ENCODE measurements around the gene ZNG1A.
"Not testable (repeated sequence)": the region's sequence is repeated elsewhere in the genome, so short reads cannot be mapped to it uniquely, and the experiment has no call there.

Gene ZNG1A

DNA sequence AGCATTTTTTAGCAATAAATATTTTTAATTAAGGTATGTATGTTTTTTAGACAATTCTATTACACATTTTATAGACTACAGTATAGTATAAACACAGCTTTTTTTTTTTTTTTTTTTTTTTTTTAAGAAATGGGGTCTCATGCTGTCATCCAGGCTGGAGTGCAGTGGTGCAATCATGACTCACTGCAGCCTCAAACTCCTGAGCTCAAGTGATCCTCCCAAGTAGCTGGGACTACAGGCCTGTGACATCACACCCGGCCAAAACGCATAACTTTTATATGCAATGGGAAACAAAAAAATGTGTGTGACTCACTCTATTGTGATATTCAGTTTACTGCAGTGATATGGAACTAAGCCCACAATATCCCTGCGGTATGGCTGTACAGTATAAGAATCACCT is 9.1 kb downstream of the ZNG1A start:
- not testable (repeated sequence) for H3K4me1 ChIP-seq (ENCODE audit: control insufficient read depth, low read depth, low read length); H3K4ac ChIP-seq (ENCODE audit: low read depth, low read length); H3K27me3 ChIP-seq (ENCODE audit: insufficient read depth, low read length, poor library complexity); H3K56ac ChIP-seq (ENCODE audit: low read length); H3K36me3 ChIP-seq (ENCODE audit: control insufficient read depth, insufficient read depth, low read length); H2BK15ac ChIP-seq (replicated peaks; ENCODE audit: low read depth); H4K5ac ChIP-seq (ENCODE audit: low read length); H3K9ac ChIP-seq (ENCODE audit: low read length); H3K27ac ChIP-seq (ENCODE audit: low read depth, low read length); H2BK5ac ChIP-seq (ENCODE audit: low read length); H3K79me2 ChIP-seq (ENCODE audit: control insufficient read depth, insufficient read depth, low read length); H4K8ac ChIP-seq (ENCODE audit: low read depth, low read length); DNase-seq; H3K79me1 ChIP-seq (ENCODE audit: low read length); H3K4me2 ChIP-seq (ENCODE audit: low read length); H3K23ac ChIP-seq (ENCODE audit: low read length); H3K18ac ChIP-seq (ENCODE audit: low read length); H2BK120ac ChIP-seq (ENCODE audit: low read depth, low read length); H3K4me3 ChIP-seq (ENCODE audit: low read length); H2AK5ac ChIP-seq (ENCODE audit: low read length)
- WGBS (ENCODE audit: extremely low coverage, insufficient coverage, low lambda C conversion rate): no CpG with 5 or more reads among the region's 3 CpGs

- H4K8ac ChIP-seq (ENCODE audit: low read depth, low read length); H3K4me2 ChIP-seq (ENCODE audit: low read length); H3K79me1 ChIP-seq (ENCODE audit: low read length); H2BK15ac ChIP-seq (replicated peaks; ENCODE audit: low read depth); H2BK120ac ChIP-seq (ENCODE audit: low read depth, low read length); H2BK5ac ChIP-seq (ENCODE audit: low read length); H3K4ac ChIP-seq (ENCODE audit: low read depth, low read length); H3K27ac ChIP-seq (ENCODE audit: low read depth, low read length); H3K23ac ChIP-seq (ENCODE audit: low read length); H3K36me3 ChIP-seq (ENCODE audit: control insufficient read depth, insufficient read depth, low read length); H3K18ac ChIP-seq (ENCODE audit: low read length); H3K56ac ChIP-seq (ENCODE audit: low read length); H3K27me3 ChIP-seq (ENCODE audit: insufficient read depth, low read length, poor library complexity); H3K4me1 ChIP-seq (ENCODE audit: control insufficient read depth, low read depth, low read length); H3K4me3 ChIP-seq (ENCODE audit: low read length); H2AK5ac ChIP-seq (ENCODE audit: low read length); H4K5ac ChIP-seq (ENCODE audit: low read length); DNase-seq; H3K79me2 ChIP-seq (ENCODE audit: control insufficient read depth, insufficient read depth, low read length); H3K9ac ChIP-seq (ENCODE audit: low read length): not testable (repeated sequence)
- no CpG with 5 or more reads among the region's 1 CpG for WGBS (ENCODE audit: extremely low coverage, insufficient coverage, low lambda C conversion rate)
Measured at GRCh38 chr9:159871-160270, 19.0 kb downstream of the ZNG1A start.

GRCh38 chr9:151173-151572 is 27.7 kb downstream of the ZNG1A start:
- H3K36me3 ChIP-seq (ENCODE audit: control insufficient read depth, insufficient read depth, low read length); H3K9ac ChIP-seq (ENCODE audit: low read length); H2BK15ac ChIP-seq (replicated peaks; ENCODE audit: low read depth); H3K56ac ChIP-seq (ENCODE audit: low read length); H3K79me2 ChIP-seq (ENCODE audit: control insufficient read depth, insufficient read depth, low read length); H3K4me1 ChIP-seq (ENCODE audit: control insufficient read depth, low read depth, low read length); H2BK120ac ChIP-seq (ENCODE audit: low read depth, low read length); H3K4me2 ChIP-seq (ENCODE audit: low read length); H3K23ac ChIP-seq (ENCODE audit: low read length); H3K27ac ChIP-seq (ENCODE audit: low read depth, low read length); H3K79me1 ChIP-seq (ENCODE audit: low read length); H4K5ac ChIP-seq (ENCODE audit: low read length); DNase-seq; H3K4me3 ChIP-seq (ENCODE audit: low read length); H3K27me3 ChIP-seq (ENCODE audit: insufficient read depth, low read length, poor library complexity); H2AK5ac ChIP-seq (ENCODE audit: low read length); H3K18ac ChIP-seq (ENCODE audit: low read length); H2BK5ac ChIP-seq (ENCODE audit: low read length); H4K8ac ChIP-seq (ENCODE audit: low read depth, low read length); H3K4ac ChIP-seq (ENCODE audit: low read depth, low read length): not testable (repeated sequence)

DNA sequence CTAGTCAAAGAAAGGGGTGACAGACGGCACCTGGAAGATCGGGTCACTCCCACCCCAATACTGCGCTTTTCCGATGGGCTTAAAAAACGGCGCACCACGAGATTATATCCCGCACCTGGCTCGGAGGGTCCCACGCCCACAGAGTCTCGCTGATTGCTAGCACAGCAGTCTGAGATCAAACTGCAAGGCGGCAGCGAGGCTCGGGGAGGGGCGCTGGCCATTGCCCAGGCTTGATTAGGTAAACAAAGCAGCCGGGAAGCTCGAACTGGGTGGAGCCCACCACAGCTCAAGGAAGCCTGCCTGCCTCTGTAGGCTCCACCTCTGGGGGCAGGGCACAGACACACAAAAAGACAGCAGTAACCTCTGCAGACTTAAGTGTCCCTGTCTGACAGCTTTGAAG is 39.0 kb downstream of the ZNG1A start:
- not testable (repeated sequence) for H3K18ac ChIP-seq (ENCODE audit: low read length); H3K79me2 ChIP-seq (ENCODE audit: control insufficient read depth, insufficient read depth, low read length); H3K36me3 ChIP-seq (ENCODE audit: control insufficient read depth, insufficient read depth, low read length); H3K4me3 ChIP-seq (ENCODE audit: low read length); H2AK5ac ChIP-seq (ENCODE audit: low read length); H3K9ac ChIP-seq (ENCODE audit: low read length); H3K4me1 ChIP-seq (ENCODE audit: control insufficient read depth, low read depth, low read length); H2BK120ac ChIP-seq (ENCODE audit: low read depth, low read length); DNase-seq; H3K27ac ChIP-seq (ENCODE audit: low read depth, low read length); H3K79me1 ChIP-seq (ENCODE audit: low read length); H3K4me2 ChIP-seq (ENCODE audit: low read length); H4K5ac ChIP-seq (ENCODE audit: low read length); H4K8ac ChIP-seq (ENCODE audit: low read depth, low read length); H2BK15ac ChIP-seq (replicated peaks; ENCODE audit: low read depth); H3K4ac ChIP-seq (ENCODE audit: low read depth, low read length); H3K56ac ChIP-seq (ENCODE audit: low read length); H2BK5ac ChIP-seq (ENCODE audit: low read length); H3K27me3 ChIP-seq (ENCODE audit: insufficient read depth, low read length, poor library complexity); H3K23ac ChIP-seq (ENCODE audit: low read length)
- no CpG with 5 or more reads among the region's 17 CpGs for WGBS (ENCODE audit: extremely low coverage, insufficient coverage, low lambda C conversion rate)

- H2AK5ac ChIP-seq (ENCODE audit: low read length); H4K8ac ChIP-seq (ENCODE audit: low read depth, low read length); DNase-seq; H3K27ac ChIP-seq (ENCODE audit: low read depth, low read length); H3K4me2 ChIP-seq (ENCODE audit: low read length); H3K23ac ChIP-seq (ENCODE audit: low read length); H2BK5ac ChIP-seq (ENCODE audit: low read length); H2BK120ac ChIP-seq (ENCODE audit: low read depth, low read length); H4K5ac ChIP-seq (ENCODE audit: low read length); H3K4ac ChIP-seq (ENCODE audit: low read depth, low read length); H2BK15ac ChIP-seq (replicated peaks; ENCODE audit: low read depth); H3K36me3 ChIP-seq (ENCODE audit: control insufficient read depth, insufficient read depth, low read length); H3K4me1 ChIP-seq (ENCODE audit: control insufficient read depth, low read depth, low read length); H3K4me3 ChIP-seq (ENCODE audit: low read length); H3K56ac ChIP-seq (ENCODE audit: low read length); H3K9ac ChIP-seq (ENCODE audit: low read length); H3K79me2 ChIP-seq (ENCODE audit: control insufficient read depth, insufficient read depth, low read length); H3K18ac ChIP-seq (ENCODE audit: low read length); H3K79me1 ChIP-seq (ENCODE audit: low read length): not testable (repeated sequence)
- no CpG with 5 or more reads among the region's 30 CpGs for WGBS (ENCODE audit: extremely low coverage, insufficient coverage, low lambda C conversion rate)
- H3K27me3 ChIP-seq (ENCODE audit: insufficient read depth, low read length, poor library complexity): peaks cover 16% of the 10 kb centered on the region
Measured at GRCh38 chr9:117995-118467, 60.8 kb downstream of the ZNG1A start, which contains the start of gene FOXD4. Gene FOXD4, minus strand, starts transcription at chr9:118417. Its CDS starts 298 bp downstream, at chr9:118119.

GRCh38 chr9:117144-117994 is 61.5 kb downstream of the ZNG1A start:
- not testable (repeated sequence) for H3K23ac ChIP-seq (ENCODE audit: low read length); H3K27ac ChIP-seq (ENCODE audit: low read depth, low read length); H4K8ac ChIP-seq (ENCODE audit: low read depth, low read length); H3K79me1 ChIP-seq (ENCODE audit: low read length); H3K4me3 ChIP-seq (ENCODE audit: low read length); H2AK5ac ChIP-seq (ENCODE audit: low read length); H3K4ac ChIP-seq (ENCODE audit: low read depth, low read length); H2BK120ac ChIP-seq (ENCODE audit: low read depth, low read length); H2BK15ac ChIP-seq (replicated peaks; ENCODE audit: low read depth); H3K79me2 ChIP-seq (ENCODE audit: control insufficient read depth, insufficient read depth, low read length); H3K56ac ChIP-seq (ENCODE audit: low read length); H3K9ac ChIP-seq (ENCODE audit: low read length); H4K5ac ChIP-seq (ENCODE audit: low read length); H3K4me2 ChIP-seq (ENCODE audit: low read length); H3K36me3 ChIP-seq (ENCODE audit: control insufficient read depth, insufficient read depth, low read length); H3K18ac ChIP-seq (ENCODE audit: low read length); H3K4me1 ChIP-seq (ENCODE audit: control insufficient read depth, low read depth, low read length); H2BK5ac ChIP-seq (ENCODE audit: low read length)
- no CpG with 5 or more reads among the region's 71 CpGs for WGBS (ENCODE audit: extremely low coverage, insufficient coverage, low lambda C conversion rate)
- DNase-seq: peak; percentile 28
- peaks cover 21% of the 10 kb centered on the region for H3K27me3 ChIP-seq (ENCODE audit: insufficient read depth, low read length, poor library complexity)
